Right lobe of liver (tissue), 6 donors: ENCODE data around the gene ZNF692. TPM values are rescaled to one million over a fixed set of nuclear protein-coding genes. Genes with fewer than 3 reads are reported as not detected.
A peak's percentile ranks its signal among the peaks of the same experiment; 100 is the strongest.

Experiments used
- ATAC-seq, 4 donors: fragments of 200-7000 bp; cut with Tn5 transposase; one replicate each; pipeline ENCODE4 v1.9.1; 2020; ENCODE audit warnings: mild to moderate bottlenecking in 4 of 4, moderate library complexity in 4 of 4
- DNase-seq, 3 donors: peaks; one replicate each; pipeline ENCODE4 v3.0.0-alpha.2; 2020
- H3K27ac ChIP-seq, 3 donors: fragments of 200-600 bp; one replicate each; pipeline ENCODE4 v1.8.0; 2022
- H3K27me3 ChIP-seq, 2 donors: fragments of 200-600 bp; one replicate each; pipeline ENCODE4 v1.8.0; 2022
- H3K36me3 ChIP-seq, 4 donors: fragments of 200-600 bp; sonication (generic) in 1 of 4; one replicate each; pipeline versions ENCODE4 v1.5.1 to v1.8.0; 2017 to 2022; ENCODE audit warnings: control low read depth in 1 of 4
- H3K4me1 ChIP-seq, 4 donors: fragments of 200-600 bp; sonication (generic) in 1 of 4; one replicate each; pipeline versions ENCODE4 v1.5.1 to v1.8.0; 2017 to 2022; ENCODE audit warnings: control low read depth in 1 of 4
- H3K4me3 ChIP-seq, 3 donors: fragments of 200-600 bp; one replicate each; pipeline ENCODE4 v1.8.0; 2022
- H3K9me3 ChIP-seq, 4 donors: fragments of 200-600 bp; sonication (generic) in 1 of 4; one replicate each; pipeline versions ENCODE4 v1.5.1 to v1.8.0; 2017 to 2022; ENCODE audit warnings: control low read depth in 1 of 4
- CTCF ChIP-seq, 4 donors: fragments of 200-600 bp in 3 of 4; fragments of 450-650 bp in 1 of 4; IDR thresholded peaks; one replicate each; pipeline versions ENCODE4 v1.5.1 to v1.8.0; 2016 to 2022; ENCODE audit warnings: antibody characterized with exemption in 4 of 4, mild to moderate bottlenecking in 2 of 4
- POLR2A ChIP-seq: fragments of 450-650 bp; IDR thresholded peaks from one replicate; pipeline ENCODE4 v1.6.1; 2017; ENCODE audit warnings: antibody characterized with exemption, mild to moderate bottlenecking
- WGBS: methylation state at CpG from one replicate; pipeline ENCODE4 v1.1.6; 2018; ENCODE audit warnings: low coverage, low lambda C conversion rate; ENCODE audit not compliant: insufficient coverage; ENCODE audit errors: missing lambda C conversion rate; 5-methylcytosine and 5-hydroxymethylcytosine counted together
- intact Hi-C, 2 donors: fragments of 100-400 bp; cut with DNase I; formaldehyde crosslinking; loops; one replicate each; pipeline versions ENCODE4 v1.11.2 to v1.14.1; 2022
- total RNA-seq, 6 experiments: library from RNA; depleted of rRNA in 2 of 6; stranded (reverse); fragments of >200 nt in 2 of 6; fragmentation: NEBNext Ultra II Directional in 3 of 6; extraction: Animal tissue kit (Norgen Biotek cat#: 25700) in 3 of 6; gene quantifications; one replicate each; pipeline versions ENCODE4 v1.1.0 to v1.2.4, GENCODE V29; 2016 to 2023
- donor health status: DM: no; HTN: yes; CAD: no.
- donor health status: DM: no; HTN: no; CAD: no.
- donor health status: DM: no; HTN: no; CAD: no.
- donor health status: DM: no; HTN: yes; CAD: no.
- donor health status: DM: no; HTN: yes; CAD: no.

Gene ZNF692
- total RNA-seq, 6 experiments from 2014 or later, result 12.2 to 18.3 (median 16.7) TPM

DNA sequence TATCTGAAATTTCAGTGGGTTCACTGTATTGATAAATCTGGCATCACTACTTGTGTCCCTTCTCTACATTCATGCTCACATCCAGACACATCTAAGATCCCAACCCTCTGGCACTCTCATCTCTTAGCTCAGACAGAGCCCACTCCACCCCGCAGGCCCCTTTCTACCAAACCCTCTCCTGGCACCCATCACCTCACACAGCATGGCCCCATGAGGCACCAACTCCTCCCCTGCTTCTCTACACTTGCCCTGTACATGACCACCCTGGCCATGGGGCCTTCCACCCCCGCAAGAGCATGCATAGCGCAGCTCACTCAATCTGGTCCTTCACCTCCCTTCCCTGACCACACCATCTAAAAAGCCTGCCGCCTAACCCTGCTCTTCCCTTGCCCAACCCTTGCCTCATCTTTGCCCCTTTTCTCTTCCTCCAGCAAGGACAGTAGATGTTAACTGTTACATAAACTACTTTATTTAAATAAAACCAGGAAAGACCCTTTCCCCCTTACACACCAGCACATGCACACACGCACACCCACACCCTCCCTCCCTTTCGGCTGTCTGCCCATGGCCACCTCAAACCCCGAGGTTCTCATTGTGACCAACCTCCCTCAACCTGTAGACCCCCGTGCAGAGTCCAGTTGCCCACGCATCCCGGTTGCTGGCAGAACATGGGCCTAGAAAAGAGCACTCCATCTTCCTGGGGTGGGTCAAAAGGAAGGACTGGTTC is 48.7 kb downstream of the ZNF692 start:
- 85% methylated on average over 8 of the region's 10 CpGs for WGBS
- ATAC-seq (no peak), DNase-seq (no peak)
- H3K4me3 ChIP-seq, result no peak overlapping the region
- no peak overlapping the region for H3K27ac ChIP-seq
- intact Hi-C loops, result loop anchor here (5.0 kb wide), 3 partner anchors 108 to 183 kb away; partner anchors contain the start of gene OR14I1 (in 1 of the 2)
- TF ChIP-seq POLR2A, result no peak
- no peak for TF ChIP-seq CTCF (IDR thresholded peaks at IDR 0.05)
- H3K36me3 ChIP-seq, result peaks cover 0 to 23% (median 9%) of the 10 kb centered on the region in 4 donors
- no peaks in the 10 kb centered on the region for H3K27me3 ChIP-seq
- H3K4me1 ChIP-seq, result peaks cover 0 to 20% (median 0%) of the 10 kb centered on the region in 4 donors
- no peaks in the 10 kb centered on the region for H3K9me3 ChIP-seq

DNA sequence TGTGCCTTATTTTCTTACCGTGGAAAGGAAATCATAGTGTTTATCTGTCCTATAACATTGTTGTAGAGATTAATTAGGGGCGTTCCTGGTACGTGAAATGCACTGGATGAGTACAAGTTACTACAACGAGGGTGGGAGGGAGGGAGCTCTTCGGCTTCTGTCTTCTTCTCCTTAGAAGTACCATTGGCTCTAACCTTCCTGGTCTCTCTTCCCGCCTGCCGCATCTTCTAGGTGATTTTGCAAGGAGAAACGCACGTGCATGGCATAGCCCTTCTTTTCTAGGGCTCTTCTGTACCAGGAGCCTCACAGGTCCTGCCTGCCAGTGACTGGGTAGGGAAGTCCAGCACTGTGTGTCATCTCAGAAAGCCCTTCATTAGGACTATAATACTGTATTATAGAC is 50.0 kb downstream of the ZNF692 start:
- TF ChIP-seq POLR2A, result no peak
- TF ChIP-seq CTCF (IDR thresholded peaks at IDR 0.05), result no peak
- Histone ChIP-seq H3K4me3 (no peak overlapping the region), H3K36me3 (peaks cover 0 to 10% (median 3%) of the 10 kb centered on the region in 4 donors), H3K4me1 (peaks cover 0 to 25% (median 0%) of the 10 kb centered on the region in 4 donors), H3K9me3 (no peaks in the 10 kb centered on the region), H3K27me3 (no peaks in the 10 kb centered on the region), H3K27ac (no peak overlapping the region)
- intact Hi-C loops, result loop anchor here (5.0 kb wide), 3 partner anchors 107 to 182 kb away; partner anchors contain the start of gene OR14I1 (in 1 of the 2)
- no peak for ATAC-seq
- WGBS, result 55% methylated on average over 9 of the region's 9 CpGs
- no peak for DNase-seq

GRCh38 chr1:248807067-248807737 is 51.7 kb downstream of the ZNF692 start:
- intact Hi-C loops, result loop anchor here (5.0 kb wide), 3 partner anchors 105 to 180 kb away; partner anchors contain the start of gene OR14I1 (in 1 of the 2)
- WGBS, result 19% methylated on average over 6 of the region's 15 CpGs
- peaks cover 0 to 25% (median 0%) of the 10 kb centered on the region in 4 donors for H3K4me1 ChIP-seq

GRCh38 chr1:248805876-248806275 is 53.0 kb downstream of the ZNF692 start:
- ATAC-seq (peak in 3 of 4 donors; percentile 4 to 53 (median 36)), DNase-seq (no peak)
- H3K36me3 ChIP-seq, result no peaks in the 10 kb centered on the region
- WGBS, result 57% methylated on average over 1 of the region's 1 CpG
- H3K4me1 ChIP-seq, result peaks cover 0 to 16% (median 0%) of the 10 kb centered on the region in 4 donors
- no peak for TF ChIP-seq POLR2A
- no peak for TF ChIP-seq CTCF (IDR thresholded peaks at IDR 0.05)
- H3K27me3 ChIP-seq, result no peaks in the 10 kb centered on the region
- H3K9me3 ChIP-seq, result no peaks in the 10 kb centered on the region
- intact Hi-C loops, result loop anchor here (5.0 kb wide), 3 partner anchors 104 to 179 kb away; partner anchors contain the start of gene OR14I1 (in 1 of the 2)
- H3K4me3 ChIP-seq, result no peak overlapping the region
- no peak overlapping the region for H3K27ac ChIP-seq

More at GRCh38 chr1:248807067-248807737, 51.7 kb downstream of the ZNF692 start:
- Histone ChIP-seq H3K9me3 (no peaks in the 10 kb centered on the region), H3K27ac (no peak overlapping the region), H3K27me3 (no peaks in the 10 kb centered on the region), H3K36me3 (no peaks in the 10 kb centered on the region), H3K4me3 (no peak overlapping the region)
- TF ChIP-seq POLR2A, result no peak
- TF ChIP-seq CTCF (IDR thresholded peaks at IDR 0.05), result peak; percentile 87 to 93 (median 90)
- ATAC-seq (peak; percentile 81 to 88 (median 84)), DNase-seq (peak; percentile 69 to 75 (median 73))
